Measurements from ENCODE around the gene SSUH2.

Gene SSUH2

GRCh38 chr3:8625991-8626390 lies 18.6 kb downstream of the SSUH2 start:
- no peak for TF ChIP-seq CTCF (IDR thresholded peaks at IDR 0.05; ENCODE audit: low read depth, low read length, missing control alignments)

GRCh38 chr3:8624612-8625011 lies 20.0 kb downstream of the SSUH2 start:
- DNase-seq (ENCODE audit: low read depth), result no peak
- no peak overlapping the region for H3K4me3 ChIP-seq (ENCODE audit: low read depth, low read length)
- no peak for TF ChIP-seq CTCF (IDR thresholded peaks at IDR 0.05; ENCODE audit: low read depth, low read length, missing control alignments)

More at GRCh38 chr3:8625991-8626390, 18.6 kb downstream of the SSUH2 start:
- no peak overlapping the region for H3K4me3 ChIP-seq (ENCODE audit: low read depth, low read length)
- DNase-seq (ENCODE audit: low read depth), result no peak

- no peak for DNase-seq (ENCODE audit: low read depth)
- no peak for TF ChIP-seq CTCF (IDR thresholded peaks at IDR 0.05; ENCODE audit: low read depth, low read length, missing control alignments)
- H3K4me3 ChIP-seq (ENCODE audit: low read depth, low read length), result no peak overlapping the region
These were observed 20.9 kb downstream of the SSUH2 start for GRCh38 chr3:8623741-8624140.

GRCh38 chr3:8622873-8623691 lies 21.5 kb downstream of the SSUH2 start:
- no peak overlapping the region for H3K4me3 ChIP-seq (ENCODE audit: low read depth, low read length)
- TF ChIP-seq CTCF (IDR thresholded peaks at IDR 0.05; ENCODE audit: low read depth, low read length, missing control alignments), result peak; percentile 95
- DNase-seq (ENCODE audit: low read depth), result no peak

- TF ChIP-seq CTCF (IDR thresholded peaks at IDR 0.05; ENCODE audit: low read depth, low read length, missing control alignments), result no peak
- H3K4me3 ChIP-seq (ENCODE audit: low read depth, low read length), result no peak overlapping the region
- DNase-seq (ENCODE audit: low read depth), result no peak
These were observed 22.7 kb downstream of the SSUH2 start for GRCh38 chr3:8621872-8622271.

GRCh38 chr3:8621141-8621540 lies 23.5 kb downstream of the SSUH2 start:
- no peak overlapping the region for H3K4me3 ChIP-seq (ENCODE audit: low read depth, low read length)
- no peak for DNase-seq (ENCODE audit: low read depth)
- TF ChIP-seq CTCF (IDR thresholded peaks at IDR 0.05; ENCODE audit: low read depth, low read length, missing control alignments), result no peak

- TF ChIP-seq CTCF (IDR thresholded peaks at IDR 0.05; ENCODE audit: low read depth, low read length, missing control alignments), result no peak
- DNase-seq (ENCODE audit: low read depth), result no peak
- no peak overlapping the region for H3K4me3 ChIP-seq (ENCODE audit: low read depth, low read length)
These were observed 25.1 kb downstream of the SSUH2 start for GRCh38 chr3:8619548-8619947.
